GM23338 (cell line): ENCODE data around the gene GOLGA7B. TPM values are rescaled to one million over a fixed set of nuclear protein-coding genes. Genes with fewer than 3 reads are reported as not detected.

Source experiments
- ATAC-seq: fragments of 200-7000 bp; cut with Tn5 transposase; 3 replicates; pipeline ENCODE4 v1.9.1; 2020
- DNase-seq: peaks from one replicate; pipeline ENCODE4 v3.0.0-alpha.2; 2015; ENCODE audit warnings: low spot score
- H2AFZ ChIP-seq: fragments of 200-600 bp; sonication (generic); 2 replicates; pipeline ENCODE4 v1.8.0; 2016; ENCODE audit warnings: antibody characterized with exemption, mild to moderate bottlenecking, moderate library complexity
- H3F3A ChIP-seq: fragments of 200-600 bp; sonication (generic); replicated peaks from 2 replicates; pipeline ENCODE4 v1.8.0; 2017; ENCODE audit warnings: antibody characterized with exemption, mixed run types, low read depth
- H3K27ac ChIP-seq: fragments of 200-600 bp; sonication (generic); 2 replicates; pipeline ENCODE4 v1.6.1; 2016; ENCODE audit warnings: low read depth
- H3K27me3 ChIP-seq: fragments of 200-600 bp; sonication (generic); 2 replicates; pipeline ENCODE4 v1.8.0; 2016; ENCODE audit warnings: mild to moderate bottlenecking, mixed run types, moderate library complexity; ENCODE audit not compliant: insufficient read depth
- H3K36me3 ChIP-seq: fragments of 200-600 bp; sonication (generic); 2 replicates; pipeline ENCODE4 v1.8.0; 2016; ENCODE audit warnings: mild to moderate bottlenecking; ENCODE audit not compliant: insufficient read depth
- H3K4me1 ChIP-seq: fragments of 200-600 bp; sonication (generic); 2 replicates; pipeline ENCODE4 v1.8.0; 2016; ENCODE audit warnings: mild to moderate bottlenecking, moderate library complexity; ENCODE audit not compliant: insufficient read depth
- H3K4me2 ChIP-seq: fragments of 200-600 bp; sonication (generic); 2 replicates; pipeline ENCODE4 v1.7.1; 2017; ENCODE audit warnings: mixed run types
- H3K4me3 ChIP-seq: fragments of 200-600 bp; sonication (generic); 2 replicates; pipeline ENCODE4 v1.6.1; 2016; ENCODE audit warnings: mixed run types
- H3K79me2 ChIP-seq: fragments of 200-600 bp; sonication (generic); replicated peaks from 2 replicates; pipeline ENCODE4 v1.8.0; 2017; ENCODE audit warnings: mild to moderate bottlenecking; ENCODE audit not compliant: insufficient read depth
- H3K9me2 ChIP-seq: fragments of 200-600 bp; sonication (generic); 2 replicates; pipeline ENCODE4 v1.8.0; 2017; ENCODE audit not compliant: insufficient read depth
- H4K20me1 ChIP-seq: fragments of 200-600 bp; sonication (generic); replicated peaks from 2 replicates; pipeline ENCODE4 v1.8.0; 2017; ENCODE audit warnings: mild to moderate bottlenecking; ENCODE audit not compliant: insufficient read depth
- H3K27ac Mint-ChIP-seq: 2 replicates; pipeline ENCODE4 v1.8.0; 2020; ENCODE audit warnings: inconsistent platforms, mild to moderate bottlenecking, moderate library complexity, mixed read lengths
- H3K27me3 Mint-ChIP-seq: 3 replicates; pipeline ENCODE4 v1.8.0; 2022; ENCODE audit warnings: low read depth, mild to moderate bottlenecking, moderate library complexity, mixed read lengths, inconsistent platforms; ENCODE audit not compliant: insufficient read depth, poor library complexity
- H3K36me3 Mint-ChIP-seq: 3 replicates; pipeline ENCODE4 v1.8.0; 2021; ENCODE audit warnings: low read depth, mild to moderate bottlenecking, inconsistent platforms, moderate library complexity, mixed read lengths
- H3K4me1 Mint-ChIP-seq: 3 replicates; pipeline ENCODE4 v1.8.0; 2020; ENCODE audit warnings: mild to moderate bottlenecking, inconsistent platforms, mixed read lengths
- H3K4me3 Mint-ChIP-seq: 3 replicates; pipeline ENCODE4 v1.8.0; 2021; ENCODE audit warnings: moderate library complexity, mild to moderate bottlenecking, inconsistent platforms, mixed read lengths
- H3K9me3 Mint-ChIP-seq: 3 replicates; pipeline ENCODE4 v1.8.0; 2020; ENCODE audit warnings: moderate library complexity, mild to moderate bottlenecking, inconsistent platforms, mixed read lengths
- EZH2 ChIP-seq: fragments of 200-600 bp; sonication (generic); IDR thresholded peaks from one replicate; pipeline ENCODE4 v1.8.0; 2017; ENCODE audit warnings: antibody characterized with exemption, mild to moderate bottlenecking, low read depth; ENCODE audit not compliant: unreplicated experiment
- EZH2phosphoT487 ChIP-seq: fragments of 200-600 bp; sonication (generic); IDR thresholded peaks from one replicate; pipeline ENCODE4 v1.8.1; 2018; ENCODE audit warnings: antibody characterized with exemption; ENCODE audit not compliant: unreplicated experiment
- JUNB ChIP-seq: IDR thresholded peaks from one replicate; pipeline ENCODE4 v1.6.1; 2016; ENCODE audit warnings: antibody characterized with exemption; ENCODE audit not compliant: unreplicated experiment
- ZNF114 ChIP-seq: fragments of 250-450 bp; sonication (Bioruptor Pico); IDR thresholded peaks from 2 replicates; pipeline ENCODE4 v1.5.0; 2020; ENCODE audit warnings: mild to moderate bottlenecking, moderate library complexity
- ZNF331 ChIP-seq: fragments of 250-450 bp; sonication (Bioruptor Pico); IDR thresholded peaks from 2 replicates; pipeline ENCODE4 v1.5.0; 2020; ENCODE audit warnings: low read depth, mild to moderate bottlenecking, moderate library complexity
- ZNF462 ChIP-seq: fragments of 250-450 bp; sonication (Bioruptor Pico); IDR thresholded peaks from 2 replicates; pipeline ENCODE4 v1.5.0; 2020; ENCODE audit warnings: mild to moderate bottlenecking, moderate library complexity
- polyA plus RNA-seq: library from polyadenylated mRNA; unstranded; fragments of >200 nt; fragmentation: Nextera tagmentation; extraction: Ambion mirVana; gene quantifications from 2 replicates; pipeline ENCODE4 v1.2.1, GENCODE V29; 2016
- total RNA-seq: library from RNA; depleted of rRNA; stranded (reverse); fragments of >200 nt; shearing (Covaris generic); gene quantifications from 2 replicates; pipeline ENCODE4 v1.2.3, GENCODE V29; 2014
- TF ChIP-seq, protein P1 (sequence below), 2 experiments: fragments of 200-600 bp in 1 of 2; sonication (generic) in 1 of 2; conservative IDR thresholded peaks; 2 replicates each; pipeline versions ENCODE4 v1.5.1 to v1.6.1; 2016 to 2017; ENCODE audit warnings: antibody characterized with exemption in 2 of 2, low read depth in 2 of 2, mild to moderate bottlenecking in 2 of 2, moderate library complexity in 1 of 2

GOLGA7B gene
- total and polyA plus RNA-seq, 2 experiments from 2014 or later, result 0.14 to 0.15 TPM

GRCh38 chr10:97866524-97867219 is 17.0 kb downstream of the GOLGA7B start:
- H3K27ac Mint-ChIP-seq, result no peak overlapping the region; the same call in 1 of the 2 replicates
- peaks cover 35% of the 10 kb centered on the region for H3K4me1 ChIP-seq

GRCh38 chr10:97867220-97867800 is 17.7 kb downstream of the GOLGA7B start:
- Mint-ChIP-seq H3K27me3 (peaks cover 16% of the 10 kb centered on the region), H3K4me1 (peaks cover 56% of the 10 kb centered on the region), H3K27ac (no peak overlapping the region), H3K4me3 (no peak overlapping the region), H3K36me3 (no peaks in the 10 kb centered on the region), H3K9me3 (no peaks in the 10 kb centered on the region)
- H3K79me2 ChIP-seq, result no peaks in the 10 kb centered on the region
- no peak for DNase-seq
- H3K4me2 ChIP-seq, result no peak overlapping the region
- no peaks in the 10 kb centered on the region for H3F3A ChIP-seq
- no peaks in the 10 kb centered on the region for H3K27me3 ChIP-seq
- no peaks in the 10 kb centered on the region for H3K9me2 ChIP-seq
- H3K27ac ChIP-seq, result no peak overlapping the region
- no peaks in the 10 kb centered on the region for H4K20me1 ChIP-seq
- no peak for ATAC-seq
- TF ChIP-seq ZNF331, result no peak
- peaks cover 32% of the 10 kb centered on the region for H3K4me1 ChIP-seq
- H2AFZ ChIP-seq, result no peak overlapping the region
- no peaks in the 10 kb centered on the region for H3K36me3 ChIP-seq
- H3K4me3 ChIP-seq, result no peak overlapping the region

More at GRCh38 chr10:97866524-97867219, 17.0 kb downstream of the GOLGA7B start:
- H2AFZ ChIP-seq, result no peak overlapping the region
- H3K4me2 ChIP-seq, result no peak overlapping the region
- Mint-ChIP-seq H3K4me3 (no peak overlapping the region), H3K9me3 (no peaks in the 10 kb centered on the region), H3K27me3 (peaks cover 17% of the 10 kb centered on the region), H3K4me1 (peaks cover 60% of the 10 kb centered on the region), H3K36me3 (no peaks in the 10 kb centered on the region)
- ATAC-seq, result no peak
- TF ChIP-seq EZH2 (no peak), JUNB (no peak), ZNF331 (no peak)
- TF ChIP-seq, protein P1, sequence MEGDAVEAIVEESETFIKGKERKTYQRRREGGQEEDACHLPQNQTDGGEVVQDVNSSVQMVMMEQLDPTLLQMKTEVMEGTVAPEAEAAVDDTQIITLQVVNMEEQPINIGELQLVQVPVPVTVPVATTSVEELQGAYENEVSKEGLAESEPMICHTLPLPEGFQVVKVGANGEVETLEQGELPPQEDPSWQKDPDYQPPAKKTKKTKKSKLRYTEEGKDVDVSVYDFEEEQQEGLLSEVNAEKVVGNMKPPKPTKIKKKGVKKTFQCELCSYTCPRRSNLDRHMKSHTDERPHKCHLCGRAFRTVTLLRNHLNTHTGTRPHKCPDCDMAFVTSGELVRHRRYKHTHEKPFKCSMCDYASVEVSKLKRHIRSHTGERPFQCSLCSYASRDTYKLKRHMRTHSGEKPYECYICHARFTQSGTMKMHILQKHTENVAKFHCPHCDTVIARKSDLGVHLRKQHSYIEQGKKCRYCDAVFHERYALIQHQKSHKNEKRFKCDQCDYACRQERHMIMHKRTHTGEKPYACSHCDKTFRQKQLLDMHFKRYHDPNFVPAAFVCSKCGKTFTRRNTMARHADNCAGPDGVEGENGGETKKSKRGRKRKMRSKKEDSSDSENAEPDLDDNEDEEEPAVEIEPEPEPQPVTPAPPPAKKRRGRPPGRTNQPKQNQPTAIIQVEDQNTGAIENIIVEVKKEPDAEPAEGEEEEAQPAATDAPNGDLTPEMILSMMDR (conservative IDR thresholded peaks at IDR 0.05; ENCODE audit: low read depth in 2 of 2), result peak in 1 of 2 experiments; percentile 57; a peak in 3 of 4 replicates
- no peaks in the 10 kb centered on the region for H3K9me2 ChIP-seq
- no peak overlapping the region for H3K27ac ChIP-seq
- DNase-seq, result peak; percentile 38
- no peak overlapping the region for H3K4me3 ChIP-seq
- no peaks in the 10 kb centered on the region for H3K27me3 ChIP-seq
- no peaks in the 10 kb centered on the region for H4K20me1 ChIP-seq
- H3K36me3 ChIP-seq, result no peaks in the 10 kb centered on the region
- no peaks in the 10 kb centered on the region for H3F3A ChIP-seq
- no peaks in the 10 kb centered on the region for H3K79me2 ChIP-seq

GRCh38 chr10:97868134-97868685 is 18.6 kb downstream of the GOLGA7B start:
- H3K36me3 ChIP-seq, result no peaks in the 10 kb centered on the region
- ATAC-seq (no peak), DNase-seq (no peak)
- H3K27ac ChIP-seq, result no peak overlapping the region
- H3K27ac Mint-ChIP-seq, result no peak overlapping the region
- no peaks in the 10 kb centered on the region for H3K27me3 ChIP-seq
- H3K27me3 Mint-ChIP-seq, result peaks cover 14% of the 10 kb centered on the region
- no peaks in the 10 kb centered on the region for H3K9me2 ChIP-seq
- no peak overlapping the region for H3K4me3 Mint-ChIP-seq
- H3K9me3 Mint-ChIP-seq, result no peaks in the 10 kb centered on the region
- peaks cover 29% of the 10 kb centered on the region for H3K4me1 ChIP-seq
- H3F3A ChIP-seq, result no peaks in the 10 kb centered on the region
- H3K4me1 Mint-ChIP-seq, result peaks cover 48% of the 10 kb centered on the region
- no peaks in the 10 kb centered on the region for H3K79me2 ChIP-seq
- H3K4me3 ChIP-seq, result no peak overlapping the region
- no peaks in the 10 kb centered on the region for H4K20me1 ChIP-seq
- no peaks in the 10 kb centered on the region for H3K36me3 Mint-ChIP-seq
- no peak overlapping the region for H3K4me2 ChIP-seq
- no peak overlapping the region for H2AFZ ChIP-seq
- TF ChIP-seq EZH2phosphoT487 (no peak), ZNF114 (CRISPR knock-in tag) (no peak), ZNF462 (CRISPR knock-in tag) (no peak)
